ENCODE data around the gene STIL.

The STIL gene

DNA sequence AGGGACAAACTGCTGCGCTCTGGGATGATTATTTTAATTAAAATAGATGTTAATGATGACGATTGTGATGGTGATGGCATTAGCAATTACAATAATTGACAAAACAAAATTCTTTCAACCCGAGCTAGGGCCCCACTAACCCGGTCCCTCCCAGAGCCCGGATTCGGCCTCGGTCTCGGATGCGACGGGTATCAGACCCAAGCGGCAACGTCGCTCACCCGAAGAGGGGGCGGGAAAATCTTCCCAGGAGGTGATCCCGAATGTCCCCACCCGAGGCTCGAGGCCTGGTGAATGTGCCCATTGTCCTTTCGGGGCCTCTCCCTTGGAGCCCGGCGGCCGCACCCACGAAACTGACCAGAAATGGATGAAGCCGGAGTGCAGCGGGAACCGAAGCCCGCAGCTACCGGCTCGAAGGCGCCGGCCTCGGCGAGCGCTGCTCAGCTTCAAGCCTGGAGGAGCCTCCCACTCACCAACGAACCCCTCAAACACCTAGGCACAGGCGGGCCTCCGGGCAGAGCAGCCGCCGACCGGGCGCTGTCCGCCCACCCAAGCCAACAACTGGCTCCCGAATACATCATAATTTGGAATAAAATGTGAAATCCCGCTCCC is 83.2 kb downstream of the STIL start:
- TF ChIP-seq, protein P1, sequence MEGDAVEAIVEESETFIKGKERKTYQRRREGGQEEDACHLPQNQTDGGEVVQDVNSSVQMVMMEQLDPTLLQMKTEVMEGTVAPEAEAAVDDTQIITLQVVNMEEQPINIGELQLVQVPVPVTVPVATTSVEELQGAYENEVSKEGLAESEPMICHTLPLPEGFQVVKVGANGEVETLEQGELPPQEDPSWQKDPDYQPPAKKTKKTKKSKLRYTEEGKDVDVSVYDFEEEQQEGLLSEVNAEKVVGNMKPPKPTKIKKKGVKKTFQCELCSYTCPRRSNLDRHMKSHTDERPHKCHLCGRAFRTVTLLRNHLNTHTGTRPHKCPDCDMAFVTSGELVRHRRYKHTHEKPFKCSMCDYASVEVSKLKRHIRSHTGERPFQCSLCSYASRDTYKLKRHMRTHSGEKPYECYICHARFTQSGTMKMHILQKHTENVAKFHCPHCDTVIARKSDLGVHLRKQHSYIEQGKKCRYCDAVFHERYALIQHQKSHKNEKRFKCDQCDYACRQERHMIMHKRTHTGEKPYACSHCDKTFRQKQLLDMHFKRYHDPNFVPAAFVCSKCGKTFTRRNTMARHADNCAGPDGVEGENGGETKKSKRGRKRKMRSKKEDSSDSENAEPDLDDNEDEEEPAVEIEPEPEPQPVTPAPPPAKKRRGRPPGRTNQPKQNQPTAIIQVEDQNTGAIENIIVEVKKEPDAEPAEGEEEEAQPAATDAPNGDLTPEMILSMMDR (IDR thresholded peaks at IDR 0.05; ENCODE audit: low read depth, low read length), result no peak
- no peak for DNase-seq (ENCODE audit: low read depth, low spot score)
- in situ Hi-C loops (cut with HindIII; ENCODE audit: low sequenced_read_pairs), result no loop called here
- H3K4me3 ChIP-seq (ENCODE audit: low read depth, low read length), result no peak overlapping the region

DNA sequence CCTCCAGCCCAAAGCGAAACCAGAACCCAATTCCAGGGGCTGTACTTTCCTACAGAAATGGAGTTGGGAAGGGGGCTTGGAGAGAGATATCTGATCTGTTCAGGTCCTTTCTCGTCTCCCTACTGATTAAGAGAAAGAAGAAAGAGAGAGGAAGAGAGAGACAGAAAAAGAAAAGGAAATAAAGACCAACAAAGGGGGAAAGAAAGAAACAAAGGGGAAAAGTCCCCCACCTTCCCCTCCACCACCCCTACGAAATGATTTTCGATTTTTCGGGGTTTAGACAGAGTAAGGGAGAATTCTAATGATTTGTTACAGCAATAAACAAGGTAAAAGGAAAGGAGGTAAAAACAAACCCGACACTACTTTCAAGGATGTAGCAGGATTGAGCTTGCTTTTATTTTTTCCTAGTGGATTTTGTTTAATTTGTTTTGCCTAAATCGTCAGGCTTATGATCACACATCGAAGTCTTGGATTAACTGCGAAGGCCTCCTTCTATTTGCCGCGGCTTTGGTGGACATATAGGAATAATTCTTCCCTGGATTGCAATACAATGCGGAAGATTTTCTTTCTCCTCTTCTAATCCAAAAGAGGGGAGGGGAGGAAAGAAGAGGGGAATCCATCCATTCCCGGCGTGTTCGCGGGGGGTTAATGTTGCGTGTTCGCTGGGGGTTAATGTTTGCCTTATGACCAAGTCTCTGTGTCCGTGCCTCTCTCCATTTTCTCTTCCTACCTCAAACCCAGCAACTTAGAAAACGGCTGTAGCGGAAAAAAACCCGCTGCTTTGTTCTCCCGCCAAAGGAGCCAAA is 83.9 kb downstream of the STIL start:
- TF ChIP-seq, protein P1 (IDR thresholded peaks at IDR 0.05; ENCODE audit: low read depth, low read length), result no peak

DNA sequence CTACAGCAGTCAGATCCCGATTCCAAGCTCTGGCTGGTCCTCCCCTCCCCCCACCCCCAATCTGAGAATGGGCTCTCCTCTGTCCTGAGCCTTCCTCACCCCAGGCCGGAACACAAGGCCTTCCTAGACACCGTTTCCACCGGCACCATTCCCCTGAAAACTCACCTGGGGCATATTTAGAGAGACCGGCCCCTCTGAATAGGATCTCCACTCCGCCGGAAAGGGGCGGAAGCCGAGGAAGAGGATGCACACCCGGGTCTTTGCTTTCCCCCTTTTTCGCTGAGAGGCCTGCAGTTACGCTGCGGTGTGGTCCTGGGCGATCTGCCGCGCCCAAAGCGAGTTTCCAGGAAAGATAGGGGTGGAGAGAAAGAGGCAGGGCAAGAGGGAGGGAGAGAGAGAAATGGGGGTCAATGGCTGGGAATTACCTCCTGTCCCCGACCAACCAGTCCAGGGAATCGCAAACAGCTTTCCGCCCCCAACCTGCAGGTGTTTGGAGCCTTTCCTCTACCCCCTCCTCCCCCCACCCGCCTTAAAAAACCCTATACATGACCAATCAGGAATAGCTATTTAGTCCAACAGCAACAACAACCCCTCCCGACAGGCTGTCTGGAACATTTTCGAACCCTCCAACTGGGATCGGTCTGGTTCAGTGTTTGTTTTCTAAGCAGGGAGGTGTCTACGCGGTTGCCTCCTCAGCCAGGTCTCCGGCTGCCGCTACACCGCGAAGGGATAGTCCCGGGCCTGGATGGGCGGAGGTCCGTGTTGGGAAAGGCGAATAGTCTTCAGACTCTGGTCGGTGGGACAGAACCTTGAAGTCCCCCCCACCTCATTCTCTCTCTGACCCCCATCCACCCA is 84.7 kb downstream of the STIL start:
- in situ Hi-C loops (cut with HindIII; ENCODE audit: low sequenced_read_pairs), result no loop called here
- TF ChIP-seq, protein P1 (IDR thresholded peaks at IDR 0.05; ENCODE audit: low read depth, low read length), result no peak
- DNase-seq (ENCODE audit: low read depth, low spot score), result no peak
- H3K4me3 ChIP-seq (ENCODE audit: low read depth, low read length), result no peak overlapping the region

More for the DNA sequence above, 83.9 kb downstream of the STIL start:
- H3K4me3 ChIP-seq (ENCODE audit: low read depth, low read length), result no peak overlapping the region
- in situ Hi-C loops (cut with HindIII; ENCODE audit: low sequenced_read_pairs), result no loop called here
- DNase-seq (ENCODE audit: low read depth, low spot score), result peak; percentile 16

DNA sequence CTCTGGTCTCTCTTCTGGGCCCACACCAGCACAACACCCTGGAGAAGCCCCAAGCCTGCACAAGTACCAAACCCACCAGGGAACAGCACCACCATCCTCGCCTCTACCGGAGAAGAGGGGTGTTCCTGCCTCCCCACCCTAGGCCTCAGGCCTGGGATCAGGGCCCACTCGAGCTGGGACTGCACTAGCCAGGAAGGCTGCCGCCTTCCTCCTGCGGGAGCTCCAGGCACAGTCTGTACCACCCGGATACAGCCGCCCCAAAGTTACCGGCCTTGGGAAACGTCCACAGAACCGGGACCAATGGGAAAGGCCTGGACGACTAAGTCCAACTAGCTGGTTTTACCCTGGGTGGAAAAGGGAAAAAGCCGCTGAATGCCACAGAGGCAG is 85.3 kb downstream of the STIL start:
- no peak for DNase-seq (ENCODE audit: low read depth, low spot score)
- no peak overlapping the region for H3K4me3 ChIP-seq (ENCODE audit: low read depth, low read length)
- TF ChIP-seq, protein P1 (IDR thresholded peaks at IDR 0.05; ENCODE audit: low read depth, low read length), result no peak
- in situ Hi-C loops (cut with HindIII; ENCODE audit: low sequenced_read_pairs), result no loop called here

DNA sequence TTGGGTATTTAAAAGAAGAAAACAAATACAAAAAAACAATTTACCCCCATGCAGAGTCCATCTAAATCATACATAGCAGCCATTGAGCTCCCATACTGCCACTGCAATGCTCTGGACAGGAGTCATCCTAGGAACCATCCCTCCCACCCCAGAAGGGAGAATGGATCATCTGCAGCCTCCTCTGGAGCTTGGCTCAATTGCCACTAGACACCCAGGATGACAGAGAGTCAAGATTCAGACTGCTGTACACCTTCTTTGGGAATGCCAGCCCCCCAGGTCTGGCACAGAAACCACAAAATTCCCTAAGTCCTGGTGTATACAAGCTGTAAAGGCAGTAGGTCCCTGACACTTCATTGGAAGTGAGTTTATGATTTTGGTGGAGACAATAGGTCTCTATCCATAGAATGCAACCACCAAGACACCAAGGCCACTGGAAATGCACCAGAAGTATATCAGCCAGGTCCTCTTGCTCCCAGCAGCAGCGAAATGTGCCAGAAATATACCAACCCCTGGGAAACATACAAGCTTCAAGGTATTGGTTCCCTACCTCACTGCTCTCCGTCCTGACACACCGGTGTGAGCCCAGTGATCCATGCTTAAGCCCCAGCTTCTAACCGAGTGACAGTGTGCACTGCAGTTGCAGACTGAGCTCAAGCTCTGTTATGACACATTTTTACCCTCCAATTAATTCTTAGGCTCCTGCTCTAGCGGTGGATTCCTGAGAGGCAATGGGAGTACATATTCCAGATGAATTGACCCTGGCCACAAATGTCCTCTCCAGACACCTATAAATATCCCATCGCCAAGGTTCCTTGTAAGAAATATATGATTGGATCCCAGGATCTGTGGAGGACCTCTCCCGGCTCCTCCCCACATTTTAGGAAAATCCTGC is 86.4 kb downstream of the STIL start:
- H3K4me3 ChIP-seq (ENCODE audit: low read depth, low read length), result no peak overlapping the region
- DNase-seq (ENCODE audit: low read depth, low spot score), result no peak
- in situ Hi-C loops (cut with HindIII; ENCODE audit: low sequenced_read_pairs), result no loop called here
- TF ChIP-seq, protein P1 (IDR thresholded peaks at IDR 0.05; ENCODE audit: low read depth, low read length), result no peak

DNA sequence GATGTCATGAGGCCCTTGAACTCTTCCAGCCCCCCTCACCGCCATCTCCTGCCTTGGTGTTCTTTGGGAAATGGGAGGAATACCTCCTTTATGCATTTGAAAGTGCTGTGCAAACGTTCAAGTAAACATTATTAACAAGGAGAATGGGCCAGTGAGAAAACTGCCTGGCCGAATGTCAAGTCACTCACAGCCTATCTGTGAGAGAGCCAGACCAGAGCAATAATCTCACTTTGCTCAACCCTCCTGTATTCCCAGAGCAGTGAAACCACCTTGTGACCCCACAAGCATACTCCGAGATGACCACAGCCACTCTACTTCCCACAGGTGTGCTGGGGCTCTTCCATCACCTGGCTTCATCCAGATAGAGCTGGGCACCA is 87.1 kb downstream of the STIL start:
- TF ChIP-seq, protein P1 (IDR thresholded peaks at IDR 0.05; ENCODE audit: low read depth, low read length), result no peak
- no peak overlapping the region for H3K4me3 ChIP-seq (ENCODE audit: low read depth, low read length)
- in situ Hi-C loops (cut with HindIII; ENCODE audit: low sequenced_read_pairs), result no loop called here
- DNase-seq (ENCODE audit: low read depth, low spot score), result no peak
